ENCODE measurements around the gene RPL12.

Gene RPL12

GRCh38 chr9:127450830-127451607 lies at the start of gene RPL12, which contains the start of gene LRSAM1:
RPL12 (minus strand) TSS chr9:127451406; CDS start chr9:127451317, 89 bp downstream.
LRSAM1 (plus strand) TSS chr9:127451510; CDS start chr9:127454528, 3,018 bp downstream.
- Histone ChIP-seq H3K36me3 (ENCODE audit: control insufficient read depth in 1 of 2, insufficient read depth in 2 of 2, low read length in 2 of 2) (peaks cover 32 to 42% of the 10 kb centered on the region in 2 donors), H3K4me1 (ENCODE audit: control insufficient read depth in 1 of 2, insufficient read depth in 2 of 2, low read length in 2 of 2) (peaks cover 28 to 41% of the 10 kb centered on the region in 2 donors)

GRCh38 chr9:127500862-127501261 lies 49.7 kb upstream of the RPL12 start:
- Histone ChIP-seq H3K4me3 (ENCODE audit: low read depth in 1 of 2, low read length in 2 of 2) (no peak overlapping the region), H3K4me1 (ENCODE audit: control insufficient read depth in 1 of 2, insufficient read depth in 2 of 2, low read length in 2 of 2) (peaks cover 3% of the 10 kb centered on the region in 2 donors), H3K9ac (ENCODE audit: low read depth in 1 of 2, low read length in 2 of 2) (no peak overlapping the region), H3K9me3 (ENCODE audit: control insufficient read depth in 1 of 2, low read length in 2 of 2) (no peaks in the 10 kb centered on the region), H3K27ac (ENCODE audit: low read depth, low read length) (no peak overlapping the region), H3K27me3 (ENCODE audit: control insufficient read depth in 1 of 2, insufficient read depth in 2 of 2, low read length in 2 of 2) (no peaks in the 10 kb centered on the region), H3K36me3 (ENCODE audit: control insufficient read depth in 1 of 2, insufficient read depth in 2 of 2, low read length in 2 of 2) (peaks cover 20 to 57% of the 10 kb centered on the region in 2 donors)

More at GRCh38 chr9:127450830-127451607, at the start of gene RPL12, which contains the start of gene LRSAM1:
- H3K9ac ChIP-seq (ENCODE audit: low read depth in 1 of 2, low read length in 2 of 2): peak within 1 kb of the TSS; percentile 92 to 96
- peak within 1 kb of the TSS; percentile 94 to 95 for H3K4me3 ChIP-seq (ENCODE audit: low read depth in 1 of 2, low read length in 2 of 2)
- peak within 1 kb of the TSS; percentile 88 for H3K27ac ChIP-seq (ENCODE audit: low read depth, low read length)
- H3K9me3 ChIP-seq (ENCODE audit: control insufficient read depth in 1 of 2, low read length in 2 of 2): no peaks in the 10 kb centered on the region
- no peaks in the 10 kb centered on the region for H3K27me3 ChIP-seq (ENCODE audit: control insufficient read depth in 1 of 2, insufficient read depth in 2 of 2, low read length in 2 of 2)

- H3K27me3 ChIP-seq (ENCODE audit: control insufficient read depth in 1 of 2, insufficient read depth in 2 of 2, low read length in 2 of 2): no peaks in the 10 kb centered on the region
- H3K4me3 ChIP-seq (ENCODE audit: low read depth in 1 of 2, low read length in 2 of 2): no peak overlapping the region
- no peaks in the 10 kb centered on the region for H3K9me3 ChIP-seq (ENCODE audit: control insufficient read depth in 1 of 2, low read length in 2 of 2)
- no peak overlapping the region for H3K9ac ChIP-seq (ENCODE audit: low read depth in 1 of 2, low read length in 2 of 2)
- H3K4me1 ChIP-seq (ENCODE audit: control insufficient read depth in 1 of 2, insufficient read depth in 2 of 2, low read length in 2 of 2): peaks cover 8% of the 10 kb centered on the region in 2 donors
- H3K36me3 ChIP-seq (ENCODE audit: control insufficient read depth in 1 of 2, insufficient read depth in 2 of 2, low read length in 2 of 2): peaks cover 20 to 60% of the 10 kb centered on the region in 2 donors
- no peak overlapping the region for H3K27ac ChIP-seq (ENCODE audit: low read depth, low read length)
These were observed 49.2 kb upstream of the RPL12 start for GRCh38 chr9:127500399-127500798.

- Histone ChIP-seq H3K9me3 (ENCODE audit: control insufficient read depth in 1 of 2, low read length in 2 of 2) (no peaks in the 10 kb centered on the region), H3K27me3 (ENCODE audit: control insufficient read depth in 1 of 2, insufficient read depth in 2 of 2, low read length in 2 of 2) (no peaks in the 10 kb centered on the region), H3K36me3 (ENCODE audit: control insufficient read depth in 1 of 2, insufficient read depth in 2 of 2, low read length in 2 of 2) (peaks cover 14 to 55% of the 10 kb centered on the region in 2 donors), H3K4me1 (ENCODE audit: control insufficient read depth in 1 of 2, insufficient read depth in 2 of 2, low read length in 2 of 2) (peaks cover 15 to 16% of the 10 kb centered on the region in 2 donors), H3K27ac (ENCODE audit: low read depth, low read length) (no peak overlapping the region), H3K4me3 (ENCODE audit: low read depth in 1 of 2, low read length in 2 of 2) (no peak overlapping the region), H3K9ac (ENCODE audit: low read depth in 1 of 2, low read length in 2 of 2) (no peak overlapping the region)
These were observed 47.1 kb upstream of the RPL12 start for GRCh38 chr9:127498298-127498697.

- Histone ChIP-seq H3K4me3 (ENCODE audit: low read depth in 1 of 2, low read length in 2 of 2) (no peak overlapping the region), H3K27me3 (ENCODE audit: control insufficient read depth in 1 of 2, insufficient read depth in 2 of 2, low read length in 2 of 2) (no peaks in the 10 kb centered on the region), H3K4me1 (ENCODE audit: control insufficient read depth in 1 of 2, insufficient read depth in 2 of 2, low read length in 2 of 2) (peaks cover 15 to 16% of the 10 kb centered on the region in 2 donors), H3K27ac (ENCODE audit: low read depth, low read length) (no peak overlapping the region), H3K36me3 (ENCODE audit: control insufficient read depth in 1 of 2, insufficient read depth in 2 of 2, low read length in 2 of 2) (peaks cover 10 to 50% of the 10 kb centered on the region in 2 donors), H3K9ac (ENCODE audit: low read depth in 1 of 2, low read length in 2 of 2) (no peak overlapping the region), H3K9me3 (ENCODE audit: control insufficient read depth in 1 of 2, low read length in 2 of 2) (no peaks in the 10 kb centered on the region)
These were observed 46.6 kb upstream of the RPL12 start for GRCh38 chr9:127497656-127498290.

- Histone ChIP-seq H3K4me3 (ENCODE audit: low read depth in 1 of 2, low read length in 2 of 2) (no peak overlapping the region), H3K9me3 (ENCODE audit: control insufficient read depth in 1 of 2, low read length in 2 of 2) (no peaks in the 10 kb centered on the region), H3K27ac (ENCODE audit: low read depth, low read length) (no peak overlapping the region), H3K27me3 (ENCODE audit: control insufficient read depth in 1 of 2, insufficient read depth in 2 of 2, low read length in 2 of 2) (no peaks in the 10 kb centered on the region), H3K9ac (ENCODE audit: low read depth in 1 of 2, low read length in 2 of 2) (no peak overlapping the region), H3K4me1 (ENCODE audit: control insufficient read depth in 1 of 2, insufficient read depth in 2 of 2, low read length in 2 of 2) (peaks cover 15 to 16% of the 10 kb centered on the region in 2 donors), H3K36me3 (ENCODE audit: control insufficient read depth in 1 of 2, insufficient read depth in 2 of 2, low read length in 2 of 2) (peaks cover 10 to 47% of the 10 kb centered on the region in 2 donors)
These were observed 45.8 kb upstream of the RPL12 start for GRCh38 chr9:127496974-127497373.

- Histone ChIP-seq H3K27me3 (ENCODE audit: control insufficient read depth in 1 of 2, insufficient read depth in 2 of 2, low read length in 2 of 2) (no peaks in the 10 kb centered on the region), H3K36me3 (ENCODE audit: control insufficient read depth in 1 of 2, insufficient read depth in 2 of 2, low read length in 2 of 2) (peaks cover 10 to 52% of the 10 kb centered on the region in 2 donors), H3K27ac (ENCODE audit: low read depth, low read length) (peak overlapping the region; percentile 5), H3K9me3 (ENCODE audit: control insufficient read depth in 1 of 2, low read length in 2 of 2) (no peaks in the 10 kb centered on the region), H3K4me1 (ENCODE audit: control insufficient read depth in 1 of 2, insufficient read depth in 2 of 2, low read length in 2 of 2) (peaks cover 15 to 16% of the 10 kb centered on the region in 2 donors), H3K4me3 (ENCODE audit: low read depth in 1 of 2, low read length in 2 of 2) (no peak overlapping the region), H3K9ac (ENCODE audit: low read depth in 1 of 2, low read length in 2 of 2) (no peak overlapping the region)
These were observed 44.8 kb upstream of the RPL12 start for GRCh38 chr9:127495884-127496555.

GRCh38 chr9:127494304-127494702 lies 43.1 kb upstream of the RPL12 start:
- H3K4me1 ChIP-seq (ENCODE audit: control insufficient read depth in 1 of 2, insufficient read depth in 2 of 2, low read length in 2 of 2): peaks cover 15 to 16% of the 10 kb centered on the region in 2 donors
- no peaks in the 10 kb centered on the region for H3K9me3 ChIP-seq (ENCODE audit: control insufficient read depth in 1 of 2, low read length in 2 of 2)
- no peaks in the 10 kb centered on the region for H3K27me3 ChIP-seq (ENCODE audit: control insufficient read depth in 1 of 2, insufficient read depth in 2 of 2, low read length in 2 of 2)
- H3K36me3 ChIP-seq (ENCODE audit: control insufficient read depth in 1 of 2, insufficient read depth in 2 of 2, low read length in 2 of 2): peaks cover 10 to 60% of the 10 kb centered on the region in 2 donors
- no peak overlapping the region for H3K27ac ChIP-seq (ENCODE audit: low read depth, low read length)
- no peak overlapping the region for H3K9ac ChIP-seq (ENCODE audit: low read depth in 1 of 2, low read length in 2 of 2)
- H3K4me3 ChIP-seq (ENCODE audit: low read depth in 1 of 2, low read length in 2 of 2): no peak overlapping the region

GRCh38 chr9:127493592-127494303 lies 42.5 kb upstream of the RPL12 start:
- Histone ChIP-seq H3K9ac (ENCODE audit: low read depth in 1 of 2, low read length in 2 of 2) (no peak overlapping the region), H3K9me3 (ENCODE audit: control insufficient read depth in 1 of 2, low read length in 2 of 2) (no peaks in the 10 kb centered on the region), H3K27me3 (ENCODE audit: control insufficient read depth in 1 of 2, insufficient read depth in 2 of 2, low read length in 2 of 2) (no peaks in the 10 kb centered on the region), H3K36me3 (ENCODE audit: control insufficient read depth in 1 of 2, insufficient read depth in 2 of 2, low read length in 2 of 2) (peaks cover 10 to 65% of the 10 kb centered on the region in 2 donors), H3K4me3 (ENCODE audit: low read depth in 1 of 2, low read length in 2 of 2) (no peak overlapping the region), H3K27ac (ENCODE audit: low read depth, low read length) (no peak overlapping the region), H3K4me1 (ENCODE audit: control insufficient read depth in 1 of 2, insufficient read depth in 2 of 2, low read length in 2 of 2) (peaks cover 15 to 16% of the 10 kb centered on the region in 2 donors)
